Stimulated activated CD4-positive, alpha-beta T cell treated with anti-CD3 and anti-CD28 coated beads, Interleukin-4, amount 100 ng/mL, for 48 hours (primary cell): ENCODE measurements around the gene ATP6V0A4.
"Not testable (repeated sequence)": the region's sequence is repeated elsewhere in the genome, so short reads cannot be mapped to it uniquely, and the experiment has no call there.

Experiments
- DNase-seq, 2 donors: peaks; one replicate each; pipeline ENCODE4 v3.0.0-alpha.2; 2020; ENCODE audit warnings: low read depth in 2 of 2

Gene ATP6V0A4

DNA sequence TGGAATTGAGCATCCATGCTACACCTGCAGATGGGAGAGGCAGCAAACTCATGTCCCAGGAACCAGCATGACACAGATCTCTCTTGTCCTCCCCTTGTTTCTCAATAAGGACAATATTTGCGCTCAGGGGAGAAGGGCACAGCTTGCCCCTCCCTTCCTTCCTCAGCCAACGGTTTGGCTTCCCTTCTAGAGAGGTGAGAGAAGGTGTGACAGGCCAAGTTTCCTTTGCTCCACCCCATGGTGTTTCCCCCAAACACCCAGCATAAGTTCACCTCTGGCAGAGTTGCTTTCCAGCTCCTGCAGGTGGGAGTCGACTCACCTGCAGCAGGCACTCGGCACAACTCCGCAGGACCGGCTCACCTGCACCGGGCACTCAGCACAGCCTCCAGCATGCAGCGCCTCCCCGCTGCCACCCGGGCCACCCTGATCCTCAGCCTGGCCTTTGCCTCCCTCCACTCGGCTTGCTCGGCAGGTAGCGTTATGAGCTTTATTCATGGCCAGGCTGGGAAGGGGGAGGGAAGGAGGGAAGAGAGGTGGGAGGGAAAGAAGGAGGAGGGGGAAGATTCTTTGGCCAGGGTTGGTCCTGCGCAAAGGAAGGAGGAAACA lies at the start of gene ATP6V0A4, which contains the start of gene TMEM213:
Gene ATP6V0A4 (minus strand): TSS at position 482 of the 606 bp plus-strand sequence. CDS start 26,949 bp downstream, outside the sequence.
Gene TMEM213 (plus strand): TSS at position 280 of the 606 bp plus-strand sequence. CDS start 111 bp downstream, at position 391.
- no peak for DNase-seq

- DNase-seq = no peak
Measured at GRCh38 chr7:138845711-138846110, 47.7 kb upstream of the ATP6V0A4 start.

DNA sequence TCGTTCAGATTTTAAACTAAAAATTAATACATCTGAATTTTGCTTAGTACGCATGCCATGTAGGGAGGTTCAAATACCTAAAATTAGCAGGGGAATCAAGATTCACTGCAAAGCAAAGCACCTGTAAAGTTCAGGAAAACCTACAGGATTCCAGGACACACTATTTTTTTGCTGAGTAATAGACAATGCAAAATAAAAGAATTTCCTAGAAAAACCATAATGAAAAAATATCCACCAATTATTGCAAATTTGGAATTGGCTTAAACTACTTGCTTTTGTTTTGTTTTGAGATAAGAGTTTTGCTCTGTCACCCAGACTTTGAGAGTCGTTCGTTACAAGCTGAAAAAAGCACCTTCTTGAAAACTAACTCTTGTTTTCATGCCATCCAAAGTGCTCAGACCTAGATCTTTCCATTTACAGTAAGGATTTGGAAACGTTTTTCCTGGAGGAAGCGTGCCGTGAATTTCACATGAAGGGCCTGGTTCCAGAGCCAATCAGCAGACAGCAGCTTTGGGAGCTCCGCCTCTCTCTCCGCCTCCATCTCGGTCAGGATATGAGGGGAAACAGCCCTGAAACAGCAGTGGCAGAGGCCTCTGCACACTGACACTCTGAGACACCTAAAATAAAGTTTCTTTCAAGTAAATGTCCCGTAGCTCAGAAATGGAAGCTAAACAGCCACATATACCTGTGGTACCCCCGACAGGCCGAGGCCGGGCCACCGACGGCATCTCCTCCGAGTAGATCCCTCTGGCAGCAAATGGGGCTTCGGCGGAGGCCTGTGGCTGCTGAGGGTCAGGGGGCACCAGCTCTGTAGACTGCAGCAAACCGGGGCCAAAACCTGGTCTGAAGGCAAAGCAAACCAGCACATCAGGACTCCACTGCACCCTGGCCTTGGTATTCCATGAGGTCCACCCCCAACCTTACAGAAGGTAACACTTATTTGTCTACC lies 45.9 kb upstream of the ATP6V0A4 start:
- DNase-seq = no peak

- DNase-seq = no peak
Measured at GRCh38 chr7:138842111-138842510, 44.1 kb upstream of the ATP6V0A4 start.

DNA sequence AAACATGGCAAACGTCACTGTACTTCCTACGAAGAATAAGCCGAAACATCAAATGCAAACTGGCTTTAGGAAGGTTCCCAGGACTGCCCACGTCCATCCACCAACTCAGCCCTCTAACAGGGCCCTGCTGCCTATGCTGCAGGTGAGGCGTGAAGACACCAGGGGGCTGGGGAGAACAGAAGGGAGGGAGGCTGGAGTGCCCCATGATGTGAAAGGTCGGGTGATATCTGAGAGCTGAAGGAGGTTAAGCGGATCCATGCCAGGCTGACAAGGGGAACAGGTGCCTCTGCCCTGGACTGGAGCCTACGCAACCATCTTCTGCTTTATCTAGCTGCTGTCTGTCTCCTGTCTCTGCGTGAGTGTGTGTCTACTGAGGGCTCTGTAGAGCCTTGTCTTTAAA lies 40.2 kb upstream of the ATP6V0A4 start:
- no peak for DNase-seq

DNA sequence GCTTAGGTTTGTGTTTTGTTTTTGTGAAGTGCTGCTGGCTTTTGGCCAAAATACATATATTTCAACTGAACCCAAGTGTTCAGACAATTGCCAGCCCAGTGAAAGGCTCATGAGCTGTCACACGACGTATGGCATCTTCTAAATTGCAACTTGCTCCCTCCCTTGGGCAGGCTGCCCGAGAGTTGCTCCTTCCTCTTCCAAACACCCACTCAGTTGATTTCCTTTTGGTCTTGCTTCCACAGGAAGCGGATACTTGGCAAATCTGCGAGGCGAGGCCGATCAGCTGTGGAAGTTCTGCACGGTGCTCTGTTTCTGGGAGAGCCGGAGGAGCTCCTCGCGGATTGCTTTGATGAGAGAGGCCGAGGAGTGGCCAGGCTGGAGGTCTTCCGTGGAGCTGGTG lies 39.6 kb upstream of the ATP6V0A4 start:
- no peak for DNase-seq

DNA sequence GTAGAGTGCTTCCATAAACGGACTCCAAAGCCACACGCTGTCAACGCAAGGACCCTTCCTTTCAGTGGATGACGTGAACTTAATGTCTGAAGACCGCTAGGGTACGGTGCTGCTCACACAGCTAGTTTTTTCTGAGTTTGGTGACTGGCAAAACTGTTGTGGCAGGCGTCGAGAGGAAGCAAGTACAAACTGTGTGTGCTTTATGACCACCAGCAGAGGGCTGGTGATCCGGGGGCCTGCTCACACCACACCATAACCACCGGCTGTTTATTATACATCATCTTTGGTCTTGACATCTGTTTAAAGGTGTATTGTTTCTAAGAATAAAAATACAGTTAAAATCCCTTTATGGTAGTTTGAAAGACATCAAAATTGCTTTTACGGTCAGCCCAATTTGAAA lies 37.1 kb upstream of the ATP6V0A4 start:
- no peak for DNase-seq

DNA sequence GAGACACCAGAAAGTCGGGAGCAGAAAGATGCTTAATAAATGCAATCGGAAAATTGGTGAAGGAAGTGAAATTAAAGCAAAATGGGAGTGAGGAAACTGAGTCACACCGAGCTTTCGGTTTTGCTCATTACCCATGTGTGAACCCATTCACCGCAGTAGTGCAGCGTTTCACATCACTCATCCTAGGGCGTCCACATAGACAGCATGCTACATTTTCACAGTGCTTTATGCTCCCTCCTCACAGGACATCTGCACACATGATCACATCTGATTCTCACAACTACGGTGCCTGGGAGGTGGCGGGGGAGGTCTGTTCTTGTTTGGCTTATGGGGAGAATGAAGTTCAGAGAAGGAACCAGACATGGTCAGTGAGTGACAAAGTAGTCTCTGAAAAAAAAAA lies 36.6 kb upstream of the ATP6V0A4 start:
- peak in 1 of 2 donors; percentile 17 for DNase-seq

DNA sequence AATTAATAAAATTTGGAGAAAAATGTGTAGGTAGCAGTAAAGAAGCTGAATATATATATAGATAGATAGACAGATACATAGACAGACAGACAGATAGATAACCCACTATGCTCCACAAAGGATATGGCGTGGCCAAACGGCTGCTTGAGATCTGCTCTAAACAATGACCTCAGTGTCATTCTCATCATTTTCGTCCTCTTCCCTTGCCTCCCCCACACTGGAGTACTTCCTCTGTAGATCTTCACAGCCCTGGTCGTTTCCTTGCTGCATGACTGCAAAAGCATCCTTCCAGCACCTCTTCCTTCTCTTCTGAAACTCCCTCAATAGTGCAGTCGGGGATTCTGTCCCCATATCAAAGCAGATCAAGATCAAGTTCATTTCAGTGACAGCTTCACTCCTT lies 35.6 kb upstream of the ATP6V0A4 start:
- no peak for DNase-seq

DNA sequence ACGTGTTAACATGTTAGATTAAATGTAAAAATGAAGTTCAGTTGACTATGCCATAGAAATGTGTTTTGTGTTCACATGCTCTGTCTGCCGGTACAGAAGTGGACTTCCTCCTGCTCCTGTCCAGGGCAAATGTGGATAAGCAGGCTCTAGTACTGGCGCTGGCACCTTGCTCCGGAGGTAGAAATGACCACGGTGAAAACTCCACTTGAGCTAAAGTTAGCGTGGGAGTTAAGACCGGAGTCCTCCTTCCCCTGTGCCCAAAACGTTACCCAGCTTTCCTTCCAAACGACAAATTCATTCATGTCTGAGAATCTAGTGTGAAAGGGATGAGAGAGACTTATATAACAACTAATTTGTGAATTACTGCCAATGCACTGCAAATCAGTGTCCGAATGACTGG lies 35.0 kb upstream of the ATP6V0A4 start:
- no peak for DNase-seq

- DNase-seq = no peak
Measured at GRCh38 chr7:138829335-138829734, 31.3 kb upstream of the ATP6V0A4 start.

DNA sequence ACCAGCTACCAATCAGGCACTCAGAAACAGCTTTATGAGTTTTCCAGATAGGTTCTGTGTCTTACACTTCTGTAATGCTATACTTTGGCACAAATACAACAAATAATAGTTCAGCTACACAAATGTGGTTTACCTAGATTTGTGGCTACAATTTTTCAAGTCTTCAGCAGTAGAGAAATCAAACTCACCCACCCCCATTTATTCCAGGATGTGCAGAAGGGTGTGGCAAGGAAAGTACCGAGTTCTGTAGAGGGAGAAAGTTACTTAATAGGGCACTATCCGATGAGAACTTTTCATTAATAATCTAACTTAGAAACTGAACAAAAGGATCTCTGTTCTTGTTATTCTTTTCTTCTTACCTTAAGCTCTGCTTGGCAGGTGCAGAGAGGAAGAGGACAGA lies 30.3 kb upstream of the ATP6V0A4 start:
- no peak for DNase-seq

DNA sequence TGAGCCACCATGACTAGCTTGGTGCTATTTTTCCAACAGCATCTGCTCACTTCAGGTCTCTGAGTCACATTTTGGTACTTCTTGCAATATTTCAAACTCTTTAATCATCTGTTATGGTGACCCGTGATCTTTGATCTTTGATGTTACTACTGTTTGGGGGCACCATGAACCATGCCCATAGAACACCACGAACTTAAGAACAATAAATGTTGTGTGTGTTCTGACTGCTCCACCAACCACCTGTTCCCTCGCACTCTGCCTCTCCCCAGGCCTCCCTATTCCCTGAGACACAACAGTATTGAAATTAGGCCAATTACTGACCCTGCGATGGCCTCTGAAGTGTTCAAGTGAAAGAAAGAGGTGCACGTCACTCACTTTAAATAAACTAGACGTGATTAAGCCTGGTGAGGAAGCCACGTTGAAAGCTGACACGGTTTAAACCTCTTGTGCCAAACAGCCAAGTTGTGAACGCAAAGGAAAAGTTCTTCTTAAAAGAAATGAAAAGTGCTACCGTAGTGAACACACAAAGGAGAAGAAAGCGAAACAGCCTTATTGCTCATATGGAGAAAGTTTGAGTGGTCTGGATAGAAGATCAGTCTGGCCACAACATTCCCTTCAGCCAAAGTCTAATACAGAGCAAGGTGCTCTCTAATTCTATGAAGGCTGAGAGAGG lies 27.2 kb upstream of the ATP6V0A4 start:
- DNase-seq = no peak

DNA sequence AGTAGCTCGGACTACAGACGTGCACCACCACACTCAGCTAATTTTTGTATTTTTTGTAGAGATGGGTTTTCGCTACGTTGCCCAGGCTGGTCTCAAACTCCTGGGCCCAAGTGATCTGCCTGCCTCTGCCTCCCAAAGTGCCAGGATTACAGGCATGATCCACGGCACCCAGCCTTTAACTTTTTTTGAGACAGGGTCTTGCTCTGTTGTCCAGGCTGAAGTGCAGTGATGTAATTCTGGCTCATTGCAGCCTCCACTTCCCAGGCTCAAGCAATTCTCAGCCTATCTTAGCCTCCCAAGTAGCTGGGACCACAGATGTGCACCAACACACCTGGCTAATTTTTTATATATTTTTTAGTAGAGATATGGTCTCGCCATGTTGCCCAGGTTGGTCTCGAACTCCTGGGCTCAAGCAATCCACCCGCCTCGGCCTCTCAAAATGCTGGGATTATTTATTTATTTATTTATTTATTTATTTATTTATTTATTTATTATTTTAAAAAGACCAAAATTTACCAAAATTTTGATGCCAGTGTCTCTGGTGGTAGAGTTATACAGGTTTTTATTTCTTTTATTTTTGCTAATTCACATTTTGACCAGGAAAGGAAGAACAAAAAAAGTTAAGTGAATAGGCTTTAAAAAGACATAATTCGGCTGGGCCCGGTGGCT lies 25.0 kb upstream of the ATP6V0A4 start:
- no peak for DNase-seq

DNA sequence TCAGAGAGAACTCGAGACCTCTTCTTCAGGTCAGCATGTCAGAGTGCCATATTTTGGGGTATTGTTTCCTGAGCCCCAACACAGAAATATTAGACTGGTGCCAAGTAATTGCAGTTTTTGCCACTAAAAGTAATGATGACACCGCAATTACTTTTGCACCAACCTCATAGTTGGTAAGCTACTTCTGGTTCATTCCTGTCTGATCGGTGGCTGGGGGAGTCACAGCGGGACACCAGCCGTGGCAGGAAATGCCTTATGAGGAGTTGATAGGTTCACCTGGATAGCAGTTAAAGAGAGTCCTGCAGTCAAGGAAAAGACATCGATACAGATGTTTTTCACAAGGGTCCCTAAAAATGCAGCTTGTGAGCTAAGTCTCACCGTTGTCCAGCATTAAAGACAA lies 23.9 kb upstream of the ATP6V0A4 start:
- no peak for DNase-seq

DNA sequence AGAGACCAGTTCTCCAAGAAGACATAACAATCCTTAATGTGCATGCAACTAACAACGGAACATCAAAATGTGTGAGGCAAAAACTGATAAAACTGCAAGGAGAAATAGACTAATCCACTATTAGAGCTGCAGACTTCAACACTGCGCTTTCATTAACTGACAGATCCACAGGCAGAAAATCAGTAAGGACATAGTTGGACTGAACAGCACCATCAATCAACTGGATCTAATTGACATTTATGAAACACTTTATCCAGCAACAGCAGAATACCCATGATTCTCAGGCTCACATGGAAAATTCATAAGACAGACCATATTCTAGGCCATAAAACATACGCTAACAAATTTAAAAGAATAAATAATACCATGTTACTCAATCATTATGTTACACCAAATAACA lies 21.6 kb upstream of the ATP6V0A4 start:
- DNase-seq = no peak

- no peak for DNase-seq
Measured at GRCh38 chr7:138816650-138817049, 18.7 kb upstream of the ATP6V0A4 start.

DNA sequence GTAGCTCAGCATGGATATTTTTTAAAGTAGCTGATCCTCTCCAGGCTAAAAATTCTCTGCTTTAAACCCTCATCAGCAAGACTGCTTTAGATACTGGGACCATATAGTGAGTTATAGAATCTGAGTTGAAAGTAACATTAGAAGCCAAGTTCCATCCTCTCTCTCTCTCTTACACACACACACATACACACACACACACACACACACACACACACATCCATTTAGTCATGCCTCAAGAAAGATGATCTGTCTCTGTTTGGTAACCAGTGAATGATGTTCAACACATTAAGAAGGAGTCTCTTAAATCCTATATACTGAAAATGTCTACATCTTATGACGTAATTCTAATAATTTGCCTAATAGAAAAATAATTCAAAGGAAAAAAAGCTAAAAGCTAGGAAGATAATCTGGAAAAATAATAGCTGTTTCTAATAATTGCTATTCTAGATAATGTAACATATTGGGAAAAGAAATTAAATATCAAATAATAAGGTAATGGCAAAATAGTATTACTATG lies 16.9 kb upstream of the ATP6V0A4 start:
- DNase-seq = no peak

DNA sequence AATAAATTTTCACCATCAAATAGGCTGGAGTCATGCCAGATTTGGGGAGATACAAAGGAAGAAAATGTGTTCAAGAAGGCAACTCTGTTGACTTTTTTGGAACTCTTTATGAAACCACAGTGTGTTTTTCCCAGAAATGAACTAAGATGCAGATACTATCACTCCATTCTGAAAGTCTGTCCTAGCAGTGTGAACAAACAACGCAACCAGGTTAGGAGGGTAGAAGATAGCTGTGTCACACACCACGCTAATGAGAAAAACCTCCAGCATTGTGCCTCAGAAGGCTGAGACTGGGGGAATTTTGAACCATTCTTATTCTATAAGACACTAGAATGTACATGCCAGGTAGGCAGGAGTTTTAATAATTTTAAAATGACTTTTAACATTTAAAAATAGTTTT lies 15.9 kb upstream of the ATP6V0A4 start:
- no peak for DNase-seq

GRCh38 chr7:138811327-138811726 lies 13.3 kb upstream of the ATP6V0A4 start:
- DNase-seq = not testable (repeated sequence)

DNA sequence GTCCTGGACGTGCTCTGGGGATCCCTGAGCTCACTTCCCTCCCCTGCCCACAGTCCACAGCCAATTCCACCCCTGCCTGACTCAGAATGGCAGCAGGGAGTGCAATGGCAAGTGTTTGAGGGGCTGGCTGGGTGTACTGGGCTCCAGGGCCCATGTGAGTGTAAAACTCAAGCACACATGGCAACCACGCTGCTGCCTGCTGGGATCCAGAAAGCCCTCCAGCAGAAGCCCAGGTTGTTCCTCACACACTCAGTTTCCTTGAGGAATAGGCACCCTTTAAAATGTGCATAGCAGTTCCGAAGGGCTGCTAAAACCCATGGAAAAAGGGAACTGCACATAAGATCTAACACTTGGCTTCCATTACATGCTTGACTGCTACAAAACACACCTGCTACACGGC lies 11.3 kb upstream of the ATP6V0A4 start:
- no peak for DNase-seq

DNA sequence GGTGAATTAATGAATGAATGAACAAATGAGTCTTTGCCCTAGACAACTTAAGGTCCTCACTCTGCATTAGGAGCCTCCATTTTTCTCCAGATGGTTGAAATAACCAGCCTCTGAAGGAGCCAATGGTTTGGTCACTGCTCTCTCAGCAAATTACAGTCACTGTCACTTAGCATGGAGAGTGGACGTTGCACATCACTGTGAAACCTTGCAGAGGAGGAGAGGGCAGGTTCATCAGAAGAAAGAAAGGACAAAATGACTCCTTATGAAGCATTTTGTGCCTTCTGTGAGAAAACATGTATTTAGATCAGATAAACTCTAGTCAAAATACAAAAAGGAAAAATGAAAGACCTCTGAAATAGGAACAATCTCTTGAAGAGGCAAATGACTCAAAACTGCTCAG lies 6.6 kb upstream of the ATP6V0A4 start:
- no peak for DNase-seq
